SK-N-SH (cell line): ENCODE data around the gene MTA2. TPM values are rescaled to one million over a fixed set of nuclear protein-coding genes. Genes with fewer than 3 reads are reported as not detected.

Experiments
- CTCF ChIA-PET: fragments of 300-600, 350-600 bp; formaldehyde crosslinking; extraction: SDS; loops from one replicate; lab custom pipeline; 2021; lab: Yijun Ruan, JAX
- POLR2A ChIA-PET: fragments of 350-600 bp; sonication (Branson Sonifier 250); formaldehyde crosslinking; extraction: SDS; loops from one replicate; lab custom pipeline; 2020; ENCODE audit warnings: antibody characterized with exemption, inconsistent platforms; lab: Yijun Ruan, JAX
- DNase-seq: peaks from one replicate; pipeline ENCODE4 v3.0.0; 2012
- H2AFZ ChIP-seq: fragments of 200-600 bp; sonication (generic); 2 replicates; pipeline ENCODE4 v1.8.1; 2016; ENCODE audit warnings: antibody characterized with exemption, mild to moderate bottlenecking, low read depth
- H3F3A ChIP-seq: fragments of 200-600 bp; sonication (generic); replicated peaks from 2 replicates; pipeline ENCODE3; 2016; ENCODE audit warnings: antibody characterized with exemption, mild to moderate bottlenecking; ENCODE audit not compliant: insufficient read depth
- H3K27ac ChIP-seq, 2 experiments: fragments of 200-500 bp in 1 of 2; fragments of 200-600 bp in 1 of 2; sonication (Bioruptor generic) in 1 of 2; sonication (generic), shearing (Covaris generic) in 1 of 2; 2 replicates each; pipeline versions ENCODE4 v1.5.1 to v1.6.1; 2014 to 2016; ENCODE audit warnings: low read depth in 2 of 2, inconsistent platforms in 1 of 2, low read length in 1 of 2, mild to moderate bottlenecking in 1 of 2, mixed read lengths in 1 of 2
- H3K27me3 ChIP-seq: fragments of 200-600 bp; sonication (generic), shearing (Covaris generic); 2 replicates; pipeline ENCODE4 v1.6.1; 2016; ENCODE audit warnings: mixed run types; ENCODE audit not compliant: insufficient read depth
- H3K36me3 ChIP-seq, 2 experiments: fragments of 200-500 bp in 1 of 2; fragments of 200-600 bp in 1 of 2; sonication (Bioruptor generic) in 1 of 2; sonication (generic) in 1 of 2; replicated peaks in 1 of 2; 2 replicates each; pipeline versions ENCODE3 to v1.5.1; 2014 to 2016; ENCODE audit warnings: low read length in 1 of 2, mild to moderate bottlenecking in 1 of 2; ENCODE audit not compliant: insufficient read depth in 2 of 2, control insufficient read depth in 1 of 2
- H3K4me1 ChIP-seq, 2 experiments: fragments of 200-500 bp in 1 of 2; fragments of 200-600 bp in 1 of 2; sonication (Bioruptor generic) in 1 of 2; sonication (generic), shearing (Covaris generic) in 1 of 2; 2 replicates each; pipeline versions ENCODE4 v1.5.1 to v1.6.1; 2014 to 2016; ENCODE audit warnings: low read depth in 1 of 2, low read length in 1 of 2, mixed run types in 1 of 2; ENCODE audit not compliant: insufficient read depth in 2 of 2, control insufficient read depth in 1 of 2
- H3K4me2 ChIP-seq: fragments of 200-600 bp; sonication (generic), shearing (Covaris generic); 2 replicates; pipeline ENCODE4 v1.6.1; 2017; ENCODE audit warnings: mixed run types
- H3K4me3 ChIP-seq, 2 experiments: fragments of 200-500 bp in 1 of 2; fragments of 200-600 bp in 1 of 2; sonication (Bioruptor generic) in 1 of 2; sonication (generic), shearing (Covaris generic) in 1 of 2; 2 replicates each; pipeline versions ENCODE4 v1.5.1 to v1.8.1; 2014 to 2016; ENCODE audit warnings: low read depth in 2 of 2, inconsistent platforms in 1 of 2, low read length in 1 of 2, mild to moderate bottlenecking in 1 of 2, mixed read lengths in 1 of 2, moderate library complexity in 1 of 2
- H3K79me2 ChIP-seq: fragments of 200-600 bp; sonication (generic); 2 replicates; pipeline ENCODE4 v1.8.1; 2017; ENCODE audit warnings: mild to moderate bottlenecking; ENCODE audit not compliant: insufficient read depth
- H3K9ac ChIP-seq: fragments of 200-600 bp; sonication (generic); 2 replicates; pipeline ENCODE4 v1.6.1; 2017; ENCODE audit warnings: mixed run types
- H3K9me2 ChIP-seq: fragments of 200-600 bp; sonication (generic); 2 replicates; pipeline ENCODE4 v1.6.1; 2017; ENCODE audit warnings: mixed run types
- H3K9me3 ChIP-seq: fragments of 200-600 bp; sonication (generic); 2 replicates; pipeline ENCODE4 v1.6.1; 2017; ENCODE audit warnings: mixed run types, mild to moderate bottlenecking, moderate library complexity
- H4K20me1 ChIP-seq: fragments of 200-600 bp; sonication (generic); 2 replicates; pipeline ENCODE4 v1.6.1; 2017; ENCODE audit warnings: mild to moderate bottlenecking, mixed run types; ENCODE audit not compliant: insufficient read depth
- ELF1 ChIP-seq: IDR thresholded peaks from 2 replicates; pipeline ENCODE4 v1.4.0; 2012
- EP300 ChIP-seq, 2 experiments: IDR thresholded peaks; 2 replicates each; pipeline versions ENCODE4 v1.4.0 to v1.6.1; 2012; ENCODE audit warnings: borderline replicate concordance in 1 of 2, low read depth in 1 of 2, low read length in 1 of 2
- EZH2phosphoT487 ChIP-seq: fragments of 200-600 bp; sonication (generic); IDR thresholded peaks from 2 replicates; pipeline ENCODE4 v1.6.1; 2017; ENCODE audit warnings: low read depth, mixed run types, mild to moderate bottlenecking, antibody characterized with exemption, moderate library complexity, borderline replicate concordance
- FOXJ3 ChIP-seq: sonication (generic); formaldehyde crosslinking; IDR thresholded peaks from 2 replicates; pipeline ENCODE4 v1.5.1; 2020; ENCODE audit warnings: mild to moderate bottlenecking, missing genetic modification reagents
- FOXM1 ChIP-seq: IDR thresholded peaks from 2 replicates; pipeline ENCODE4 v1.4.0; 2012; ENCODE audit warnings: low read depth, mild to moderate bottlenecking
- GABPA ChIP-seq: IDR thresholded peaks from 2 replicates; pipeline ENCODE4 v1.4.0; 2012; ENCODE audit warnings: low read depth, mild to moderate bottlenecking
- GATA2 ChIP-seq: sonication (generic); formaldehyde crosslinking; IDR thresholded peaks from 2 replicates; pipeline ENCODE4 v1.5.0; 2020; ENCODE audit warnings: mild to moderate bottlenecking, missing genetic modification reagents
- JUND ChIP-seq: IDR thresholded peaks from 2 replicates; pipeline ENCODE4 v1.4.0; 2012
- MEF2A ChIP-seq: IDR thresholded peaks from 2 replicates; pipeline ENCODE4 v1.4.0; 2012; ENCODE audit warnings: low read depth, borderline replicate concordance
- NFIC ChIP-seq: IDR thresholded peaks from 2 replicates; pipeline ENCODE4 v1.4.0; 2012; ENCODE audit warnings: borderline replicate concordance
- NRF1 ChIP-seq: IDR thresholded peaks from 2 replicates; pipeline ENCODE4 v1.6.1; 2012; ENCODE audit warnings: low read depth, mild to moderate bottlenecking, low read length
- POLR2AphosphoS5 ChIP-seq: IDR thresholded peaks from 2 replicates; pipeline ENCODE4 v1.6.1; 2012; ENCODE audit warnings: low read depth, low read length
- RAD21 ChIP-seq: IDR thresholded peaks from 2 replicates; pipeline ENCODE4 v1.6.1; 2012; ENCODE audit warnings: mild to moderate bottlenecking, low read length
- RXRA ChIP-seq: IDR thresholded peaks from 2 replicates; pipeline ENCODE4 v1.4.0; 2012; ENCODE audit warnings: low read depth, mild to moderate bottlenecking, borderline replicate concordance
- SIN3A ChIP-seq: IDR thresholded peaks from 2 replicates; pipeline ENCODE4 v1.6.1; 2012; ENCODE audit warnings: low read depth, mild to moderate bottlenecking, low read length, moderate library complexity, borderline replicate concordance
- TCF12 ChIP-seq: IDR thresholded peaks from 2 replicates; pipeline ENCODE4 v1.4.0; 2012
- TEAD4 ChIP-seq: IDR thresholded peaks from 2 replicates; pipeline ENCODE4 v1.4.0; 2012; ENCODE audit warnings: mild to moderate bottlenecking, borderline replicate concordance; ENCODE audit not compliant: insufficient read depth
- YY1 ChIP-seq: IDR thresholded peaks from 2 replicates; pipeline ENCODE4 v1.4.0; 2012; ENCODE audit warnings: low read depth, mild to moderate bottlenecking
- WGBS: methylation state at CpG from one replicate; pipeline ENCODE4 v1.1.6; 2017; ENCODE audit warnings: low lambda C conversion rate; 5-methylcytosine and 5-hydroxymethylcytosine counted together
- polyA plus RNA-seq, 3 experiments: library from polyadenylated mRNA; depleted of rRNA; stranded (reverse); fragments of >200 nt; gene quantifications; 2 replicates each; pipeline ENCODE4 v1.2.3, GENCODE V29; 2012
- TF ChIP-seq, protein P1 (sequence below): IDR thresholded peaks from 2 replicates; pipeline ENCODE4; 2012
- TF ChIP-seq, protein P2 (sequence below): IDR thresholded peaks from 2 replicates; pipeline ENCODE4 v1.6.1; 2012; ENCODE audit warnings: mild to moderate bottlenecking, low read depth, low read length, moderate library complexity

MTA2 gene
- polyA plus RNA-seq, 1 of the 3 experiments (the other 2 are of a cell fraction), result 18.4 TPM

DNA sequence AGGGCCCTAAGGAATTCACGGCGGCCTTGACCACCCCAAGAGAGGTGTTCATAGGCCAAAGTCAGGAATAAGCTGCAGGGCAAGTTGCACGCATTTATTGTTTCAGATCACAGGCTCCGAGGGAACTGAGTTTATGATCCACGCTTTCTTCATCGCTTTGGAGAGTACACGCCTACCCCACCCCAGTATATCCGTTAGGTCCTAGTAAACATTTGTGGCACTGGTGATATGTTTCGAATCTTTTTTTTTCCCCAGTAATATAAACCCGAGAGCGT, 43.9 kb upstream of the MTA2 start:
- TF ChIP-seq FOXJ3 (CRISPR knock-in tag) (no peak), SIN3A (no peak), GATA2 (no peak), RAD21 (no peak), NFIC (no peak)
- TF ChIP-seq, protein P1, sequence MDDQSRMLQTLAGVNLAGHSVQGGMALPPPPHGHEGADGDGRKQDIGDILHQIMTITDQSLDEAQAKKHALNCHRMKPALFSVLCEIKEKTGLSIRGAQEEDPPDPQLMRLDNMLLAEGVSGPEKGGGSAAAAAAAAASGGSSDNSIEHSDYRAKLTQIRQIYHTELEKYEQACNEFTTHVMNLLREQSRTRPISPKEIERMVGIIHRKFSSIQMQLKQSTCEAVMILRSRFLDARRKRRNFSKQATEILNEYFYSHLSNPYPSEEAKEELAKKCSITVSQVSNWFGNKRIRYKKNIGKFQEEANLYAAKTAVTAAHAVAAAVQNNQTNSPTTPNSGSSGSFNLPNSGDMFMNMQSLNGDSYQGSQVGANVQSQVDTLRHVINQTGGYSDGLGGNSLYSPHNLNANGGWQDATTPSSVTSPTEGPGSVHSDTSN, result no peak
- no peak overlapping the region for H2AFZ ChIP-seq
- no peaks in the 10 kb centered on the region for H3K9me2 ChIP-seq
- peak; percentile 24 for DNase-seq
- H4K20me1 ChIP-seq, result 0 out of 2 replicates have a peak, but pooled peaks cover 5% of the 10 kb centered on the region
- no peaks in the 10 kb centered on the region for H3K27me3 ChIP-seq
- H3K4me3 ChIP-seq, result peak overlapping the region; percentile 78 to 87
- H3K4me2 ChIP-seq, result peak overlapping the region; percentile 92
- H3F3A ChIP-seq, result peaks cover 5% of the 10 kb centered on the region
- H3K27ac ChIP-seq, result peak overlapping the region; percentile 77 to 88
- WGBS, result 10% methylated on average over 11 of the region's 11 CpGs
- CTCF ChIA-PET, result interaction anchor here (0.6 to 1.6 kb wide), 6 partner anchors 20 to 251 kb away, joined by 3 to 5 read pairs (median 4); partner anchors contain the start of genes C11orf98, CSKMT and SLC3A2
- peaks cover 5 to 8% of the 10 kb centered on the region in 2 experiments; a peak in 2 of 4 replicates for H3K4me1 ChIP-seq
- H3K36me3 ChIP-seq, result peaks cover 21 to 39% of the 10 kb centered on the region in 2 experiments
- H3K9me3 ChIP-seq, result no peaks in the 10 kb centered on the region
- POLR2A ChIA-PET, result interaction anchor here (0.5 to 7.3 kb wide), 8 partner anchors 19 to 1402 kb away, joined by 3 to 52 read pairs (median 4); partner anchors contain the start of genes C11orf98, CSKMT, LBHD1 and MTA2
- H3K9ac ChIP-seq, result peak overlapping the region; percentile 97
- H3K79me2 ChIP-seq, result peaks cover 63% of the 10 kb centered on the region

- no peak for TF ChIP-seq GATA2
- no peak for TF ChIP-seq ELF1
- no peak for TF ChIP-seq MEF2A
- no peak for TF ChIP-seq GABPA
- no peak for TF ChIP-seq TCF12
- no peak for TF ChIP-seq NFIC
- TF ChIP-seq, protein P2, sequence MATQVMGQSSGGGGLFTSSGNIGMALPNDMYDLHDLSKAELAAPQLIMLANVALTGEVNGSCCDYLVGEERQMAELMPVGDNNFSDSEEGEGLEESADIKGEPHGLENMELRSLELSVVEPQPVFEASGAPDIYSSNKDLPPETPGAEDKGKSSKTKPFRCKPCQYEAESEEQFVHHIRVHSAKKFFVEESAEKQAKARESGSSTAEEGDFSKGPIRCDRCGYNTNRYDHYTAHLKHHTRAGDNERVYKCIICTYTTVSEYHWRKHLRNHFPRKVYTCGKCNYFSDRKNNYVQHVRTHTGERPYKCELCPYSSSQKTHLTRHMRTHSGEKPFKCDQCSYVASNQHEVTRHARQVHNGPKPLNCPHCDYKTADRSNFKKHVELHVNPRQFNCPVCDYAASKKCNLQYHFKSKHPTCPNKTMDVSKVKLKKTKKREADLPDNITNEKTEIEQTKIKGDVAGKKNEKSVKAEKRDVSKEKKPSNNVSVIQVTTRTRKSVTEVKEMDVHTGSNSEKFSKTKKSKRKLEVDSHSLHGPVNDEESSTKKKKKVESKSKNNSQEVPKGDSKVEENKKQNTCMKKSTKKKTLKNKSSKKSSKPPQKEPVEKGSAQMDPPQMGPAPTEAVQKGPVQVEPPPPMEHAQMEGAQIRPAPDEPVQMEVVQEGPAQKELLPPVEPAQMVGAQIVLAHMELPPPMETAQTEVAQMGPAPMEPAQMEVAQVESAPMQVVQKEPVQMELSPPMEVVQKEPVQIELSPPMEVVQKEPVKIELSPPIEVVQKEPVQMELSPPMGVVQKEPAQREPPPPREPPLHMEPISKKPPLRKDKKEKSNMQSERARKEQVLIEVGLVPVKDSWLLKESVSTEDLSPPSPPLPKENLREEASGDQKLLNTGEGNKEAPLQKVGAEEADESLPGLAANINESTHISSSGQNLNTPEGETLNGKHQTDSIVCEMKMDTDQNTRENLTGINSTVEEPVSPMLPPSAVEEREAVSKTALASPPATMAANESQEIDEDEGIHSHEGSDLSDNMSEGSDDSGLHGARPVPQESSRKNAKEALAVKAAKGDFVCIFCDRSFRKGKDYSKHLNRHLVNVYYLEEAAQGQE, result no peak
- TF ChIP-seq NRF1, result no peak
- no peak for TF ChIP-seq JUND
- no peak for TF ChIP-seq RXRA
- TF ChIP-seq, protein P1, result no peak
- TF ChIP-seq FOXJ3 (CRISPR knock-in tag), result no peak
- TF ChIP-seq TEAD4, result no peak
- no peak for TF ChIP-seq POLR2AphosphoS5
- no peak for TF ChIP-seq EP300 (IDR thresholded peaks at IDR 0.05; ENCODE audit: borderline replicate concordance in 1 of 2, low read depth in 1 of 2, low read length in 1 of 2)
- TF ChIP-seq FOXM1, result no peak
- TF ChIP-seq YY1, result no peak
- no peak for TF ChIP-seq EZH2phosphoT487
- Histone ChIP-seq H3K9me2 (no peaks in the 10 kb centered on the region), H3K36me3 (peaks cover 19 to 45% of the 10 kb centered on the region in 2 experiments), H3K27ac (no peak overlapping the region), H3K9ac (no peak overlapping the region), H3K4me2 (no peak overlapping the region), H3K4me1 (peaks cover 5 to 8% of the 10 kb centered on the region in 2 experiments; a peak in 2 of 4 replicates), H2AFZ (no peak overlapping the region), H3K4me3 (no peak overlapping the region), H3F3A (peaks cover 5% of the 10 kb centered on the region), H3K27me3 (no peaks in the 10 kb centered on the region), H3K9me3 (no peaks in the 10 kb centered on the region), H4K20me1 (0 out of 2 replicates have a peak, but pooled peaks cover 5% of the 10 kb centered on the region), H3K79me2 (peaks cover 70% of the 10 kb centered on the region)
- ChIA-PET POLR2A (interaction anchor here (1.0 to 7.3 kb wide), 2 partner anchors 9 to 20 kb away, joined by 3 to 52 read pairs; partner anchors contain the start of genes C11orf98, CSKMT and INTS5), CTCF (interaction anchor here (1.4 kb wide), 1 partner anchor 15 kb away, joined by 3 read pairs; no protein-coding TSS in a partner anchor)
- DNase-seq, result no peak
- WGBS, result 97% methylated on average over 8 of the region's 8 CpGs
Observed at GRCh38 chr11:62644220-62644619, 42.6 kb upstream of the MTA2 start.
